ENCODE results near the gene ADGRG1. TPM values are rescaled to one million over a fixed set of nuclear protein-coding genes. Genes with fewer than 3 reads are reported as not detected.

Gene ADGRG1
- total RNA-seq, 1 donor: 1.3 TPM

DNA sequence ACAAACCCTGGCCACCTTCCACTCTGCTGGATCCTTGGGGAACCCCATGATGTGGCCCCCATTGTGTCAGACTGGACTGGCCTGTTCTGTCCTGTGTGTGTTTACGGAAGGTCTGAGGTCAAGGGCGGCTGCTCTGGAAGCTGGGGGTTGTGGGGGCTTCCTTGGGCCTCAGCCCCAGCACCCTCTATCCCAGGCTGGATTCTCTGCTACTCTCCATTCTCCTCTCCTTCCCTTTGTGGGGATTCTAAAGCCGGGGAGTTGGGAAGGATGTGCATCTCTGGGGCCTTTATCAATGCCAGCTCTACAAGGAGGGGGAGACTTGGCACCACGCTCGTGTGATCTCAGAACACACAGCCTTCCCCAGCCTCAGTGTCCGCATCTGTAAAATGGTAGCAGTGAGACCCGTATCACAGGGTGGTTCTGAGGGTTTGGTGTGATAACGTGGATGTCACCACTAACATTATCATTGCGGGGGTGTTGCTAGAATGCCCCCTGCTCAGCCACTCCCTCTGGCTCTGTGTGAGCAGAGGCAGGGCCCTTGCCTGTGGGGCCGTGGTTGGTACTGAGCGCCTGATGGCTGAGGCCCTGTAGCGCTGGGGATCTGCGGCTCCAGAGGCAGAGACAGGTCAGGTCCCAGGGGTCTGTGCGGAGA is 18.1 kb downstream of the ADGRG1 start:
- TF ChIP-seq, protein P1, sequence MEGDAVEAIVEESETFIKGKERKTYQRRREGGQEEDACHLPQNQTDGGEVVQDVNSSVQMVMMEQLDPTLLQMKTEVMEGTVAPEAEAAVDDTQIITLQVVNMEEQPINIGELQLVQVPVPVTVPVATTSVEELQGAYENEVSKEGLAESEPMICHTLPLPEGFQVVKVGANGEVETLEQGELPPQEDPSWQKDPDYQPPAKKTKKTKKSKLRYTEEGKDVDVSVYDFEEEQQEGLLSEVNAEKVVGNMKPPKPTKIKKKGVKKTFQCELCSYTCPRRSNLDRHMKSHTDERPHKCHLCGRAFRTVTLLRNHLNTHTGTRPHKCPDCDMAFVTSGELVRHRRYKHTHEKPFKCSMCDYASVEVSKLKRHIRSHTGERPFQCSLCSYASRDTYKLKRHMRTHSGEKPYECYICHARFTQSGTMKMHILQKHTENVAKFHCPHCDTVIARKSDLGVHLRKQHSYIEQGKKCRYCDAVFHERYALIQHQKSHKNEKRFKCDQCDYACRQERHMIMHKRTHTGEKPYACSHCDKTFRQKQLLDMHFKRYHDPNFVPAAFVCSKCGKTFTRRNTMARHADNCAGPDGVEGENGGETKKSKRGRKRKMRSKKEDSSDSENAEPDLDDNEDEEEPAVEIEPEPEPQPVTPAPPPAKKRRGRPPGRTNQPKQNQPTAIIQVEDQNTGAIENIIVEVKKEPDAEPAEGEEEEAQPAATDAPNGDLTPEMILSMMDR (IDR thresholded peaks at IDR 0.05; ENCODE audit: insufficient read depth, low read depth, low read length): no peak
- no peak for DNase-seq (ENCODE audit: low read depth)
- no peak overlapping the region for H3K4me3 ChIP-seq (ENCODE audit: low read depth, low read length)

DNA sequence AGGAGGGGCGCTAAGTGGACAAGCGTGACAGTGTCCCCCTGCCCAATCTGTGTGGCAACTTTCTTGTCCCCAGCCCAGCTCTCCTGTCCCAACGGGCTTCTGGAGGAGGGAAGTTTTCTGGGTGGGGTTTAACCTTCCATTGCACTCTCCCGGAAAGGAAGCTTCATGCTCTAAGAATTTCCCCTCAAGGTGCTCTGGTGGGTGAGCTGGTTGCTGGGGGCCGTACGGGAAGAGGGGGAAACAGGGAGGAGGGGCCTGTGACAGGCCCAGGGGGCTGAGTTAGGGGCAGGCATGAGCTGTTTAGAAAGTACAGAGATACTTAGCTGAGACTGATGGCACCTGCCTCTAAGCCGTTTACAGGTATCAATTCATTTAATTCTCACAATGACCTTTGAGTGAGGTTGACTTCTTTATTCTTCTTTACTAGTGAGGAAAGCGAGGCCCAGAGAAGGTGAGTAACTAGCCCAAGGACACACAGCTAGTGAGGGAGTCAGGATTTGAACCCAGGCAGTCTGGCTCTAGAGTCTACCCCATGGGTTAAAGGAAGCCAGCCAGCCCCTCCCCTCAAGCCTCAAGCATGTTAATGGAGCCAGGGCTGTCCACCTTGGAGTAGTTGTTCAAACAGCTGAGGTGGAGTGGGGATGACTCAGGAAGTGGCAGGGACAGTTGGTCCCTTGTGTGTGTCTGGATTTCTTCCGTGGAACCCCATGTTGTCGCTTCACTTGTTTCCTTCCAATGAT is 18.9 kb downstream of the ADGRG1 start:
- TF ChIP-seq, protein P1 (IDR thresholded peaks at IDR 0.05; ENCODE audit: insufficient read depth, low read depth, low read length): no peak
- no peak overlapping the region for H3K4me3 ChIP-seq (ENCODE audit: low read depth, low read length)
- DNase-seq (ENCODE audit: low read depth): no peak

GRCh38 chr16:57648125-57648524 is 19.7 kb downstream of the ADGRG1 start:
- no peak overlapping the region for H3K4me3 ChIP-seq (ENCODE audit: low read depth, low read length)
- TF ChIP-seq, protein P1 (IDR thresholded peaks at IDR 0.05; ENCODE audit: insufficient read depth, low read depth, low read length): no peak

DNA sequence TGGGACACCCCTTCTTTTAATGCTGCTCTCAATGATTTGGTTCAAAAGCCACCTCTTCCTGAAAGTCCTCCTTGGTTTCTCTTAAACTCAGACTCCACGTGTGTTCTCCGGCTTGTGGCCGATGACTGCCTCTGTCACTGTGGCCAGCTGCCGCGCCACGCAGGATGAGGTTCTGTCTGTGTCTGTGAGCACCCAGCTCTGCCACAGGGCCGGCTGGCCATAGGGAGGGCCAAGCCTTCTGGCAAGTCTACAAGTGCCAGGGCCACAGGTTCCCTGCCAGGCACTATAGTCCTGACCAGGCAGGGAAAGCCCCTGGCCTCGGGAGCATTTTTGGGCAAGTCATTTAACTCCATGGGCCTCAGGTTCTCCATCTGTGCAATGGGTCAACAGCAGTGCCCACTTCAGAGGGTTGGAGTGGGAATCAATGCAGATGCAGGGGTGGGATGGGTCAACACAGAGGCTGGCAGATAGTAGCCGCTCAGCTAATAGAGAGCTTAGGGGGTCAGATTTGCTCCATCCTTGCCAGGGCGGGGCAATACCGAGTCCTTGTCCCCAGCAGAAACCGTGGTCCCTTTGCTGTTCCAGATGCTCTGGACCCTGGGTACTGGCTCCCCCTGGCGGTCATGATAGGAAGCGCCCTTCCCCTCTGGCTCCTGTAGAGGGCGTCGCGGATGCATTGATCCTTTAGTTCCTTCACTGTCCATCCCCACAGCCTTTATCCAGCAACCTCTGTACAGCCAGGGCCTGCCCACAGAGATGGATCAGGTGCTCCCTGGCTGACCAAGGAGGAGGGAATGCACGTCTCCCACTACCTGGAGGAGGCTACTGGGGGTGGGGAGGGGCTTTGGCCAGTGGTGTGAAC is 20.4 kb downstream of the ADGRG1 start:
- peak; percentile 73 for DNase-seq (ENCODE audit: low read depth)
- H3K4me3 ChIP-seq (ENCODE audit: low read depth, low read length): no peak overlapping the region
- TF ChIP-seq, protein P1 (IDR thresholded peaks at IDR 0.05; ENCODE audit: insufficient read depth, low read depth, low read length): peak; percentile 100

More at GRCh38 chr16:57648125-57648524, 19.7 kb downstream of the ADGRG1 start:
- no peak for DNase-seq (ENCODE audit: low read depth)

GRCh38 chr16:57649443-57649751 is 21.0 kb downstream of the ADGRG1 start:
- DNase-seq (ENCODE audit: low read depth): no peak
- TF ChIP-seq, protein P1 (IDR thresholded peaks at IDR 0.05; ENCODE audit: insufficient read depth, low read depth, low read length): no peak
- H3K4me3 ChIP-seq (ENCODE audit: low read depth, low read length): no peak overlapping the region

- TF ChIP-seq, protein P1 (IDR thresholded peaks at IDR 0.05; ENCODE audit: insufficient read depth, low read depth, low read length): no peak
- no peak overlapping the region for H3K4me3 ChIP-seq (ENCODE audit: low read depth, low read length)
Measured at GRCh38 chr16:57649846-57650245, 21.4 kb downstream of the ADGRG1 start.

More at GRCh38 chr16:57649846-57650245, 21.4 kb downstream of the ADGRG1 start:
- no peak for DNase-seq (ENCODE audit: low read depth)

All from fibroblast of villous mesenchyme (primary cell).